ENCODE results near the gene CPTP. TPM values are rescaled to one million over a fixed set of nuclear protein-coding genes. Genes with fewer than 3 reads are reported as not detected.

Gene CPTP
- total and polyA plus RNA-seq, 10 of the 15 experiments (the other 5 are each of a cell fraction or from before 2014, with no cell fraction given): 0.06 to 24.3 (median 10.0) TPM

DNA sequence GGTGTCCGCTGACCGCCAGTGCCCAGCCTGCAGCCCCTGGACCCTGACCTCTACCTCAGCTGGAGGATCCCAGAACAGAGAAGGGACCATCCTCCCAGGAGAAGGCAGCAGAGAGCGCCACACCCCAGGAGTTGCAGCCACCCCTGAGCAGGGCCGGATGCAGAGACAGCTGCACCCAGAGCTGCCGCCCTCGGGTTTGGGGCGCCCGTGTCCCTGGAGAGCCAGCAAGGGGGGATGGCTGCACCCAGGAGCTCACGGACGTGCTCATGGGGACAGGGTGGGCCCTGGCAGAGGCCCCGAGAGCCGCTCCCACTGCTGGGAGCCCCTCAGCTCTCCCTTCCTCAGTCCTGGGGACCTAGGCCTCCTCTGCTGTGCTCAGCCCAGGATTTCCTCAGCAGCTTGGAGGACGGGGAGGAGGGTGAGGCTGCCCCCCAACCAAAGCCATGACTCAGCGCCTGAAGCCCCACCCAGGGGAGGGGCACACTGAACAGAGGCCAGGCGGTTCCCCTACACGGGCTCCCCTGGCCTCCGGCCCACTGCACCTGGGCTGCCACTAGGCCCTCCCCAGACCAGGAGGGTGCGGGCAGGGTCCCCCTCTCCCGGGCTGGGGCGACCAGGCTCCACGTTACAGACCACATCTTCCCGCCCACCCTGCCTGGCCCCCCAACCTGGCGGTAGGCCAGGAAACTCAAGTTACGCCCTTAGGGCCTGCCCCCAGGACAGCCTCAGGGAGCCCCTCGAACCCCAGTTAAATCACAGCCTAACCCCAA lies 19.1 kb upstream of the CPTP start (continued):
- TF ChIP-seq TCF12 (IDR thresholded peaks at IDR 0.05; ENCODE audit: low read depth, low read length) (peak; percentile 62; the same call in 1 of the 2 replicates), NBN (IDR thresholded peaks at IDR 0.05) (0 out of 2 replicates have a peak, but pooled peaks have one; percentile 18), BHLHE40 (IDR thresholded peaks at IDR 0.05; ENCODE audit: borderline replicate concordance in 1 of 2, low read depth in 2 of 2, low read length in 1 of 2) (peak in 1 of 2 experiments; percentile 30; a peak in 1 of 4 replicates), SIN3A (IDR thresholded peaks at IDR 0.05; ENCODE audit: low read depth, low read length) (no peak), GATAD2B (conservative IDR thresholded peaks at IDR 0.05; ENCODE audit: low read depth) (0 out of 2 replicates have a peak, but pooled peaks have one; percentile 23), TCF3 (IDR thresholded peaks at IDR 0.05; ENCODE audit: borderline replicate concordance, insufficient read depth, low read depth, low read length) (0 out of 2 replicates have a peak, but pooled peaks have one; percentile 53), IKZF1 (conservative IDR thresholded peaks at IDR 0.05) (peak; percentile 43; the same call in 1 of the 2 replicates), BACH1 (IDR thresholded peaks at IDR 0.05; ENCODE audit: borderline replicate concordance) (peak; percentile 75; the same call in 1 of the 2 replicates), JUNB (IDR thresholded peaks at IDR 0.05) (no peak)

DNA sequence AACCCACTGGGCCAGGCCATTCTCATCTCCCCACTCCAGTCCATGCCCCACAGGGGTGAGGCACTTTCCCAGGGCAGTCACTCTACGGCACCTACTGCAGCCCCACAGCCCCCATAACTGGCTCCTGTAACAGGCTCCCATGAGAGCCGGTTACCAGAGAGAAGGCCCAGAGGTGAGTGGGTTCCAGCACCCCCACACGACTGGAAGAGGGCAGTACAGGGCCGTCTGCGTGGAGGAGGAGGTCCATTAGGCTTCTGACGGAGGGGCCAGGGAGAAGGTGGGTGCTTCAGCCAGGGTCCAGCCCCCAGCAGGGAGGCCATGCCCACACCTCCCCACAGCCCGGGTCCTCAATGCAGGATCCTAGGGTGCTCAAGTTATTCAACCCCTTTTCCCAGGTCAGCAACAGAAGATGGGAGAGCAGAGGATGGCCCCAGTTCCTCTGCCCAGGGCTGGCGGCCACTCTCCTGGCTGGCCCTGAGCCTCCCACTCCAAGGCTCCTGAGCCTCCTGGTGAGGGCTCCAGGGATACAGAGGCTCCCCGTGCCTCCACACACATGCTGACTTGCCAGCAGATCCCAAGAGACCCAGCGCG lies 18.4 kb upstream of the CPTP start:
- no peak for TF ChIP-seq EP300 (IDR thresholded peaks at IDR 0.05; ENCODE audit: borderline replicate concordance in 1 of 2, control insufficient read depth in 1 of 2, low read depth in 2 of 2, low read length in 2 of 2)
- TF ChIP-seq MYB (IDR thresholded peaks at IDR 0.05; ENCODE audit: borderline replicate concordance, low read depth, low read length): no peak
- peak; percentile 15; the same call in 1 of the 2 replicates for TF ChIP-seq SMC3 (IDR thresholded peaks at IDR 0.05; ENCODE audit: borderline replicate concordance, low read length)
- peak; percentile 19; the same call in 1 of the 2 replicates for TF ChIP-seq RAD21 (IDR thresholded peaks at IDR 0.05; ENCODE audit: insufficient read depth, low read depth, low read length)
- TF ChIP-seq, protein P1, sequence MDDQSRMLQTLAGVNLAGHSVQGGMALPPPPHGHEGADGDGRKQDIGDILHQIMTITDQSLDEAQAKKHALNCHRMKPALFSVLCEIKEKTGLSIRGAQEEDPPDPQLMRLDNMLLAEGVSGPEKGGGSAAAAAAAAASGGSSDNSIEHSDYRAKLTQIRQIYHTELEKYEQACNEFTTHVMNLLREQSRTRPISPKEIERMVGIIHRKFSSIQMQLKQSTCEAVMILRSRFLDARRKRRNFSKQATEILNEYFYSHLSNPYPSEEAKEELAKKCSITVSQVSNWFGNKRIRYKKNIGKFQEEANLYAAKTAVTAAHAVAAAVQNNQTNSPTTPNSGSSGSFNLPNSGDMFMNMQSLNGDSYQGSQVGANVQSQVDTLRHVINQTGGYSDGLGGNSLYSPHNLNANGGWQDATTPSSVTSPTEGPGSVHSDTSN (IDR thresholded peaks at IDR 0.05; ENCODE audit: insufficient replicate concordance, low read depth, low read length): no peak
- TF ChIP-seq, protein P2, sequence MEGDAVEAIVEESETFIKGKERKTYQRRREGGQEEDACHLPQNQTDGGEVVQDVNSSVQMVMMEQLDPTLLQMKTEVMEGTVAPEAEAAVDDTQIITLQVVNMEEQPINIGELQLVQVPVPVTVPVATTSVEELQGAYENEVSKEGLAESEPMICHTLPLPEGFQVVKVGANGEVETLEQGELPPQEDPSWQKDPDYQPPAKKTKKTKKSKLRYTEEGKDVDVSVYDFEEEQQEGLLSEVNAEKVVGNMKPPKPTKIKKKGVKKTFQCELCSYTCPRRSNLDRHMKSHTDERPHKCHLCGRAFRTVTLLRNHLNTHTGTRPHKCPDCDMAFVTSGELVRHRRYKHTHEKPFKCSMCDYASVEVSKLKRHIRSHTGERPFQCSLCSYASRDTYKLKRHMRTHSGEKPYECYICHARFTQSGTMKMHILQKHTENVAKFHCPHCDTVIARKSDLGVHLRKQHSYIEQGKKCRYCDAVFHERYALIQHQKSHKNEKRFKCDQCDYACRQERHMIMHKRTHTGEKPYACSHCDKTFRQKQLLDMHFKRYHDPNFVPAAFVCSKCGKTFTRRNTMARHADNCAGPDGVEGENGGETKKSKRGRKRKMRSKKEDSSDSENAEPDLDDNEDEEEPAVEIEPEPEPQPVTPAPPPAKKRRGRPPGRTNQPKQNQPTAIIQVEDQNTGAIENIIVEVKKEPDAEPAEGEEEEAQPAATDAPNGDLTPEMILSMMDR (IDR thresholded peaks at IDR 0.05 in 2 of 3, conservative IDR thresholded peaks at IDR 0.05 in 1 of 3; ENCODE audit: control insufficient read depth in 2 of 3, extremely low read depth in 1 of 3, insufficient read depth in 1 of 3, low read depth in 3 of 3, low read length in 3 of 3): peak; percentile 34 to 48 (median 37); a peak in 5 of 6 replicates
- no peak for TF ChIP-seq RUNX3 (IDR thresholded peaks at IDR 0.05; ENCODE audit: low read length)
- TF ChIP-seq SIN3A (IDR thresholded peaks at IDR 0.05; ENCODE audit: low read depth, low read length): 0 out of 2 replicates have a peak, but pooled peaks have one; percentile 42
- DNase-seq (ENCODE audit: low read depth, low spot score) (no peak), ATAC-seq (peak; percentile 40), FAIRE-seq (no peak)
- Histone ChIP-seq H3K27ac (ENCODE audit: control insufficient read depth, insufficient read depth) (peak overlapping the region; percentile 82), H3K9me3 (replicated peaks; ENCODE audit: control insufficient read depth, insufficient read depth, low read length) (no peaks in the 10 kb centered on the region), H3K9ac (ENCODE audit: control insufficient read depth, insufficient read depth, low read length) (peak overlapping the region; percentile 73), H4K20me1 (ENCODE audit: control insufficient read depth, insufficient read depth) (no peaks in the 10 kb centered on the region), H3K4me1 (ENCODE audit: control insufficient read depth, insufficient read depth, low read length) (peaks cover 27% of the 10 kb centered on the region), H3K4me2 (ENCODE audit: control insufficient read depth, insufficient read depth) (peak overlapping the region; percentile 99), H3K4me3 (peak overlapping the region; percentile 84), H3K36me3 (ENCODE audit: control insufficient read depth in 2 of 2, insufficient read depth in 2 of 2, low read length in 1 of 2) (peaks cover 0 to under 1% of the 10 kb centered on the region in 2 experiments; a peak in 1 of 4 replicates), H3K79me2 (ENCODE audit: control insufficient read depth, insufficient read depth, low read length) (peaks cover 26% of the 10 kb centered on the region), H2AFZ (ENCODE audit: control insufficient read depth, low read depth, low read length) (peak overlapping the region; percentile 83), H3K27me3 (replicated peaks in 1 of 2; ENCODE audit: control insufficient read depth in 2 of 2, insufficient read depth in 2 of 2, low read length in 1 of 2) (no peaks in the 10 kb centered on the region)
- 28% methylated on average over 10 of the region's 11 CpGs for WGBS (ENCODE audit: insufficient coverage, insufficient replicate concordance, low lambda C conversion rate, missing lambda C conversion rate)
- intact Hi-C loops (cut with micrococcal nuclease; ENCODE audit: unreplicated experiment): loop anchor here (5.0 kb wide), 1 partner anchor 189 kb away; the partner anchor contains the start of gene C1orf159
- in situ Hi-C loops (cut with MboI): no loop called here
- RAD21 ChIA-PET (ENCODE audit: unreplicated experiment): interaction anchor here (0.9 kb wide), 1 partner anchor 199 kb away, joined by 3 read pairs; no protein-coding TSS in a partner anchor
- CTCF ChIA-PET: interaction anchor here (1.0 to 1.1 kb wide), 2 partner anchors 199 kb away, joined by 3 read pairs; no protein-coding TSS in a partner anchor
- SMC1A ChIA-PET (ENCODE audit: uncharacterized antibody, unreplicated experiment): interaction anchor here (1.2 kb wide), 1 partner anchor 14 kb away, joined by 3 read pairs; no protein-coding TSS in a partner anchor
- no TSS peak for BruUV-seq (replicated peaks)
- POLR2A ChIA-PET: interaction anchor here (0.9 kb wide), 1 partner anchor 322 kb away, joined by 3 read pairs; no protein-coding TSS in a partner anchor

Measured in GM12878 (cell line).